ENCODE measurements around the gene KLF17.

DNA sequence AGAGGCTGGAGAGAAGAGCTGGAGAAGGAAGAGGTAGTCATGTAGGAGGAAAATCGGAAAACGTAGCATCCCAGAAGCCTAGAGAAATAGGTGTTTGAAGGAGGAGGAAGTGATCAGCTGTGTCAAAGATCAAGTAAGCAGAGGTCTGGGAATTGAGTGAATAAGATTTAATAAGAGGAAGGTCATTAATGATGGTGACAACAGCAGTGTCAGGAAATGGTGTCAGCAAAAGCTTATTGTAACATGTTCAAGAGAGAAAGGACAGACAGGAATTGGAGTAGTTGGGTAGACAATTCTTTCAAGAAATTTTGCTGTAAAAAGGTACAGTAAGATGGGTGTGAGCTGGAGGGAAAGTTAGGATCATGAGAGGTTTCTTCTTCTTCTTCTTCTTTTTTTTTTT is 45.8 kb upstream of the KLF17 start:
- TF ChIP-seq CTCF (conservative IDR thresholded peaks at IDR 0.05; ENCODE audit: low read depth, low read length) (no peak), EZH2 (IDR thresholded peaks at IDR 0.05; ENCODE audit: low read length, unreplicated experiment) (no peak)
